Esophagus squamous epithelium (tissue), 5 donors: ENCODE measurements around the gene TRIM46. TPM values are rescaled to one million over a fixed set of nuclear protein-coding genes. Genes with fewer than 3 reads are reported as not detected.
"Not testable (repeated sequence)": the region's sequence is repeated elsewhere in the genome, so short reads cannot be mapped to it uniquely, and the experiment has no call there.

Experiments
- DNase-seq: peaks from one replicate; lab custom pipeline; 2025; lab: John Stamatoyannopoulos, UW
- H3K27ac ChIP-seq, 4 donors: fragments of 200-600 bp; sonication (generic); one replicate each; pipeline ENCODE4 v1.5.1; 2016 to 2019; ENCODE audit warnings: mild to moderate bottlenecking in 1 of 4
- H3K27me3 ChIP-seq, 4 donors: fragments of 200-600 bp; sonication (generic); 1 replicate in 3 of 4; 2 replicates in 1 of 4; pipeline versions ENCODE4 v1.5.1 to v1.6.0; 2017 to 2021; ENCODE audit warnings: antibody characterized with exemption in 1 of 4
- H3K36me3 ChIP-seq, 3 donors: fragments of 200-600 bp; sonication (generic); one replicate each; pipeline ENCODE4 v1.5.1; 2016 to 2019
- H3K4me1 ChIP-seq, 3 donors: fragments of 200-600 bp; sonication (generic); one replicate each; pipeline ENCODE4 v1.5.1; 2017 to 2019
- H3K4me3 ChIP-seq, 4 donors: fragments of 200-600 bp; sonication (generic); 1 replicate in 3 of 4; 2 replicates in 1 of 4; pipeline ENCODE4 v1.5.1; 2016 to 2019; ENCODE audit warnings: mild to moderate bottlenecking in 2 of 4, moderate library complexity in 1 of 4
- H3K9me3 ChIP-seq, 3 donors: fragments of 200-600 bp; sonication (generic); one replicate each; pipeline ENCODE4 v1.5.1; 2016 to 2019
- POLR2A ChIP-seq, 4 donors: fragments of 450-650 bp; IDR thresholded peaks; one replicate each; pipeline ENCODE4 v1.6.1; 2017; ENCODE audit warnings: antibody characterized with exemption in 4 of 4, mild to moderate bottlenecking in 4 of 4, moderate library complexity in 3 of 4
- WGBS, 2 donors: methylation state at CpG; one replicate each; pipeline ENCODE4 v1.1.5; 2018; 5-methylcytosine and 5-hydroxymethylcytosine counted together
- intact Hi-C: fragments of 100-400 bp; cut with DNase I; formaldehyde crosslinking; loops from one replicate; pipeline ENCODE4 v1.15.0; 2022
- total RNA-seq, 4 donors: library from RNA; depleted of rRNA; stranded (reverse); fragments of >200 nt; gene quantifications; one replicate each; pipeline ENCODE4 v1.1.0, GENCODE V29; 2016
- TF ChIP-seq, protein P1 (sequence below), 6 experiments: fragments of 450-650 bp in 4 of 6; fragments of 200-600 bp in 2 of 6; sonication (generic) in 2 of 6; IDR thresholded peaks; one replicate each; pipeline ENCODE4 v1.5.1; 2016 to 2019; ENCODE audit warnings: antibody characterized with exemption in 6 of 6, mild to moderate bottlenecking in 4 of 6, moderate library complexity in 4 of 6
- donor health status: DM: yes; HTN: yes; CAD: no.

TRIM46 gene
- total RNA-seq, 4 donors from 2014 or later = 0.30 to 0.53 (median 0.38) TPM; not detected in 1

DNA sequence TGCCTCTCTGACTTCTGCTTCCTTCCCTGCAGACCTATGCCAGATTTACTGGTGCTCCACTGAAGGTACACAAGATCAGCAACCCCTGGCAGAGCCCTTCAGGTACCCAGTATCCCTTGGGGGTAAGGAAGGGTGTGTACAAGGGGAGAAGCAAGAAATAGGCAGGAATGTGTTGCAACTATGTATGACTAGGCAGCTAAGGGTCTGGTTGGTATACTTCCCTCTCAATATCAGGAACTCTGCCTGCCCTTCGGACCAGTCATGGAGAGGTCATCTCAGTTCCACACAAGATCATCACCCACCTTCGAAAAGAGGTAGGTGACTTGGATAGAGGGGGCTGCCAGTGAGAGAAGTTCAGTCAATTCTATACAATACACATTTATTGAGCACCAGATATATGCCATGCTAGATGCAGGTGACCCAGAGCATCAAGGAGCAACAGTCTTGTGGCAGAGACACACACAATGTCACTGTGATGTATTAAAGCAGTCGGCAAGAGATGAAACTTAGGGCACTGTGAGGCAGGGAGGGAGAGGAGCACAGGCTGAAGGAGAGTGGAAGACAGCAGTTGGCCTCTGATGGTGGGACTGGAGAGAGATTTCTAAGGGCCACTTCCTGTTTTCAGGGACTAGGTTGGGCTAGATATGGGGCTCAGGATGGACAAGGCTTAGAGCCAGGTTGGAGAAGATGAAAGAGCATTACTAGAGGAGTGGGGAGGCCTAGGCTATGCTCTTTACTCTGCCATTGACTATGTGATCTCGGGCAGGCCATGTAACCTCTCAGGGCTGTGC lies 36.9 kb downstream of the TRIM46 start:
- Histone ChIP-seq H3K27me3 (no peaks in the 10 kb centered on the region), H3K9me3 (no peaks in the 10 kb centered on the region), H3K4me1 (peaks cover 21 to 47% (median 26%) of the 10 kb centered on the region in 3 donors), H3K4me3 (no peak overlapping the region), H3K27ac (peak overlapping the region in 3 of 4 donors; percentile 97 to 99 (median 98)), H3K36me3 (peaks cover 0 to 33% (median 0%) of the 10 kb centered on the region in 3 donors)
- intact Hi-C loops = no loop called here
- no peak for DNase-seq
- TF ChIP-seq POLR2A (IDR thresholded peaks at IDR 0.05) = no peak
- TF ChIP-seq, protein P1, sequence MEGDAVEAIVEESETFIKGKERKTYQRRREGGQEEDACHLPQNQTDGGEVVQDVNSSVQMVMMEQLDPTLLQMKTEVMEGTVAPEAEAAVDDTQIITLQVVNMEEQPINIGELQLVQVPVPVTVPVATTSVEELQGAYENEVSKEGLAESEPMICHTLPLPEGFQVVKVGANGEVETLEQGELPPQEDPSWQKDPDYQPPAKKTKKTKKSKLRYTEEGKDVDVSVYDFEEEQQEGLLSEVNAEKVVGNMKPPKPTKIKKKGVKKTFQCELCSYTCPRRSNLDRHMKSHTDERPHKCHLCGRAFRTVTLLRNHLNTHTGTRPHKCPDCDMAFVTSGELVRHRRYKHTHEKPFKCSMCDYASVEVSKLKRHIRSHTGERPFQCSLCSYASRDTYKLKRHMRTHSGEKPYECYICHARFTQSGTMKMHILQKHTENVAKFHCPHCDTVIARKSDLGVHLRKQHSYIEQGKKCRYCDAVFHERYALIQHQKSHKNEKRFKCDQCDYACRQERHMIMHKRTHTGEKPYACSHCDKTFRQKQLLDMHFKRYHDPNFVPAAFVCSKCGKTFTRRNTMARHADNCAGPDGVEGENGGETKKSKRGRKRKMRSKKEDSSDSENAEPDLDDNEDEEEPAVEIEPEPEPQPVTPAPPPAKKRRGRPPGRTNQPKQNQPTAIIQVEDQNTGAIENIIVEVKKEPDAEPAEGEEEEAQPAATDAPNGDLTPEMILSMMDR (IDR thresholded peaks at IDR 0.05) = no peak
- 50 to 86% methylated on average over 3 to 4 of the region's 4 CpGs for WGBS, 2 donors

DNA sequence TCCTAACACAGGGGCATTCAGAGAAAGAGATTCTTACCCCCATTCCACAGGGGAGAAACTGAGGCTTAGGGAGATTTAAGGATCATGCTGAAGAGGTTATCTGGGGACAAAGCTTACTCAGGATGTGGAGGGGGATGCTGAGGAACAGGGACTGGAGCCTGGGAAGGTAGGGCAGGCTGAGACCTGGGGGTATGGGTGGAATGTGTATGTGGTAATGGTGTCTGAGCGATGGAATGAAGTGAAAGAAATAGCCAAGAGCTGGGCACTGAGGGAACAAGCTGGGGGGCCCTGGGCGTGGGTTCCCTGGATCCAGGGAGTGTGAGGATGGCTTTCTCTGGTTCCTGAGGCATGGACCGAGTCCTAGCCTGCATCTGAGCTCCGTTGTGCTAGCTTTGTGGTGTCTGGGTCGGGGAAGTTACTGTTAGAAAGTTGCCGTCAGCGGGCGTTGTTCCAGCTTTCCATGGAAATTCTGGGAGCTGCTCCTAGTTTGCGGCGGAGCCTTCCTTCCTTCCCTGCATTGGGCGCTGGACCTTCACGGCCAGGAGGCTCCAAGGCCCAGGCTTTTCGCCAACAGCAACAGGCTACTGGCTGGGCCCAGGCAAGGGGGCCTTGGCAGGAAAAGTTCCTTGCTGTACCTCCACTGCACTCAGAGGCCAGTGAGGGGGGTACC lies 37.9 kb downstream of the TRIM46 start:
- H3K27me3 ChIP-seq, H3K9me3 ChIP-seq, H3K4me3 ChIP-seq, intact Hi-C loops, DNase-seq: not testable (repeated sequence)
- 61 to 72% methylated on average over 2 to 5 of the region's 13 CpGs for WGBS, 2 donors
- H3K27ac ChIP-seq = peak overlapping the region in 3 of 4 donors; percentile 25 to 34 (median 30)
- H3K4me1 ChIP-seq = peaks cover 17 to 43% (median 26%) of the 10 kb centered on the region in 3 donors
- peaks cover 0 to 40% (median 0%) of the 10 kb centered on the region in 3 donors for H3K36me3 ChIP-seq

DNA sequence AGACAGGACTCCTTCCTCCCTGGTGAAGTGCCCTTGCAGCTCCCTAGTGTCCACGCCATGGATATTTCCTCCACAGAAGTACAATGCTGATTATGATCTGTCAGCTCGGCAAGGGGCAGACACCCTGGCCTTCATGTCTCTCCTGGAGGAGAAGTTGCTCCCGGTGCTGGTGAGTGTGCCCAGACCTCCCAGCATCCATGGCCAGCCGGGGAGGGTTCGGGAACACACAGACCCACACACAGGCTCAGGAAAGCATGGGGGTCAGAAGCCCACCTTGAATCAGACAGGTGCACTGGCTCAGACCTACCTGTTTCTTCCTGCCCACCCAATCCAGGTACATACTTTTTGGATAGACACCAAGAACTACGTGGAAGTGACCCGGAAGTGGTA lies 38.4 kb downstream of the TRIM46 start:
- H3K9me3 ChIP-seq, DNase-seq, H3K27me3 ChIP-seq, H3K4me3 ChIP-seq, intact Hi-C loops: not testable (repeated sequence)
- H3K27ac ChIP-seq = peak overlapping the region in 2 of 4 donors; percentile 25 to 34
- 60% methylated on average over 1 of the region's 7 CpGs; no CpG with 5 or more reads in 1 of the 2 donors for WGBS, 2 donors
- H3K36me3 ChIP-seq = peaks cover 0 to 40% (median 0%) of the 10 kb centered on the region in 3 donors
- H3K4me1 ChIP-seq = peaks cover 12 to 38% (median 21%) of the 10 kb centered on the region in 3 donors

DNA sequence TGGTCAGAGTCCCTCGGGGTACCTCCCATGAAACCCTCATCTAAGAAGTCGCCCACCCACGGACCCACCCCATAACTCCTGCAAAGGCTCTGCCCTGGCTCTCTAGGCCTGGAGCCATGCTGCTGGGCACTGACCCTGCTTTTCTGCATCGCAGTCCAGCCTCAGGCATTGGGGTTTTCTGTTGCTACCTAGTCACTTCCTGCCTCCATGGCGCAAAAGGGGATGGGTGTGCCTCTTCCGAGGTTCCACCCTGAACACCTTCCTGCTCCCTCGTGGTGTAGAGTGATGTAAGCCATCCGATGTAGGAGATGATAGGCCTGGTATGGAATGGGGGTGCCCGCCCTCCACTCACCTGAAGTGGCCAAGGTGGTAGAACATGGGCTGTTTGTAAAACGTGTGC lies 41.1 kb downstream of the TRIM46 start:
- WGBS, 2 donors = no CpG with 5 or more reads among the region's 10 CpGs

DNA sequence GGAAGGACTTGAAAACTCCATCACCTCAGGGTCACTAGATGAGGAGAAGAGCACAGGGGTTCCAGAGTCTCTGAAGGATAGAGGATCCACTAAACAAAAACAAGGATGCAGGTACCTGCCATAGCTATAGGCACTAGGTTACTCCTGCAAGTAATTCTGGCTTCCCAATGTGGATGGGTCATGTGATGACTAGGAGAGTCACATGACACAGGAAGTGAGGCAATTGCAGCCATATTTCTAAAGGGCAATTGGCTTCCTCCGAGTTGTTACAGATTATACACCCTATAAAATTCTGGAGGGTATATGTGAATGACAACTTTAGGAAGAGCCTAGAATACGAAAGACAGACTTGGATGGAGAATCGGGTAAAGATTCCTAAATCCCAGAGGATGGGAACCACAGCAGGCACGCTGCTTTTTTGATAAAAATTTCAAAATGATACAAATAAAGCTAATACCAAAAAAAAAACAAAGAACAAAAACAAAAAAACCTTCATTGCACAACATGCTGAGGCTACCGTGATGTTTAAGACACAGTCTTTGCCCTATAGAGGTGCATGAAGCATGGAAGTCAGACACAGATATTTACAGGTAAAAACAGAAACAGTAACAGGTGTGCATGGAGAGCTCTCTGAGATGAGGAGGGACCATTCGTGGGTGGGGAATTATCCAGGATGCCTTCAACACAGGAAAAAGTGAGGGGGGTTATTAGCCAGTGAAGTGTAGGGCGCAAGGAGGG lies 45.4 kb downstream of the TRIM46 start:
- Histone ChIP-seq H3K36me3 (peaks cover 0 to 18% (median 0%) of the 10 kb centered on the region in 3 donors), H3K4me3 (peak overlapping the region in 2 of 4 donors; percentile 1 to 14), H3K4me1 (peaks cover 0 to 22% (median 1%) of the 10 kb centered on the region in 3 donors), H3K27me3 (no peaks in the 10 kb centered on the region), H3K9me3 (no peaks in the 10 kb centered on the region), H3K27ac (peak overlapping the region; percentile 16 to 47 (median 31))
- WGBS, 2 donors = 47% methylated on average over 7 of the region's 7 CpGs
- DNase-seq = no peak
- TF ChIP-seq, protein P1 (IDR thresholded peaks at IDR 0.05) = no peak
- TF ChIP-seq POLR2A (IDR thresholded peaks at IDR 0.05) = no peak
- intact Hi-C loops = no loop called here

More for the DNA sequence above, 41.1 kb downstream of the TRIM46 start:
- H3K4me3 ChIP-seq, intact Hi-C loops, H3K27me3 ChIP-seq, DNase-seq, H3K9me3 ChIP-seq, H3K27ac ChIP-seq: not testable (repeated sequence)
- peaks cover 0 to 40% (median 0%) of the 10 kb centered on the region in 3 donors for H3K36me3 ChIP-seq
- H3K4me1 ChIP-seq = peaks cover 0 to 25% (median 3%) of the 10 kb centered on the region in 3 donors

DNA sequence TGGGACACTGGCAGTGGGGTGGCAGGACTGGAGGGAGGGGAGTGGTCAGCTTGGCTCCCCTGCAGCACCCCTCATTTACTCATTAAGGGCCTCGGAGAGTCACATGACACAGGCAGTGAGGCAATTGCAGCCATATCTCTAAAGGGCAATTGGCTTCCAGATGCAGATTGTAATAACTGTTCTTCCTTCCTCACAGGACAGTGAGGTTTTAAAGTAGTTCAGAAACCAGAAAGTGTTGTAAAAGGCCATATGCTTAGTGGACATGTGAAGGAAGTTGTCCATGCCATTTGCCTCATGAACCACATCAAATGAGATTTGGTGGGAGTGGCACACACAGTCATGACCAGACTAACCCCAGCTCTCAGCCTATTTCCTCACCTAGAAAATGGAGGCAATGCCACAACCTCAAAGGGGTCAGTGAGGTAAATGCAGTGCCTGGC lies 46.0 kb downstream of the TRIM46 start:
- H3K36me3 ChIP-seq = peaks cover 0 to 16% (median 0%) of the 10 kb centered on the region in 3 donors

DNA sequence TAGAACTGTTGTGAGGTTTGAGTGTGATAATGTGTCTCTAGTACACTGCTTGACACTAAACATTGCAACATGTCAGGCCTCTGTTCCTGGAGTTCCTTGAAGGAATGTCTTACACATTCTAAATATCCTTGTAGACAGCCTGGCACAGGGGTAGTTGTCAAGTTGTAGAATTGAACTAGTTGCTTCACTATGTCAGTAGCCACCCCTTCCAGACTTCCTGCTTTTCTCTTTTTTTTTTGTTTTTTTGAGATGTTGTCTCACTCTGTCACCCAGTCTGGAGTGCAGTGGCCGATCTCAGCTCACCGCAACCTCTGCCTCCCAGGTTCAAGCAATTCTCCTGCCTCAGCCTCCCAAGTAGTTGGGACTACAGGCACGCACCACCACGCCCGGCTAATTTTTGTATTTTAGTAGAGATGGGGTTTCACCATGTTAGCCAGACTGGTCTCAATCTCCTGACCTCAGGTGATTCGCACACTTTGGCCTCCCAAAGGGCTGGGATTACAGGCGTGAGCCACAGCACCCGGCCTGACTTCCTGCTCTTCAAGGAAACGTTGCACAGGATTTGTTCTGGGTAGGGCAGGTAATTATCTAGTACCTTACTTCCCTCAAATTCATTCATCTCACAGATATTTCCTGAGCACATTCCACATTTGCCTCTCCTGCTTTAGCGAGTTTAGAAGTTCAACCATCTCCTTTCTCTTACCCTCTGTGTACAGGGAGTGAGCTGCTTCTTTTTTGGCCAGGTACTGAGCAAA lies 46.7 kb downstream of the TRIM46 start:
- intact Hi-C loops, H3K27me3 ChIP-seq, H3K36me3 ChIP-seq, DNase-seq, H3K9me3 ChIP-seq, H3K4me3 ChIP-seq: not testable (repeated sequence)
- H3K27ac ChIP-seq = peak overlapping the region; percentile 20 to 47 (median 42)
- H3K4me1 ChIP-seq = peaks cover 2 to 35% (median 6%) of the 10 kb centered on the region in 3 donors
- 68 to 75% methylated on average over 10 of the region's 10 CpGs for WGBS, 2 donors

More for the DNA sequence above, 46.0 kb downstream of the TRIM46 start:
- TF ChIP-seq POLR2A (IDR thresholded peaks at IDR 0.05) = no peak
- TF ChIP-seq, protein P1 (IDR thresholded peaks at IDR 0.05) = no peak
- H3K27me3 ChIP-seq = no peaks in the 10 kb centered on the region
- DNase-seq = no peak
- intact Hi-C loops = no loop called here
- H3K9me3 ChIP-seq = no peaks in the 10 kb centered on the region
- peak overlapping the region; percentile 20 to 47 (median 31) for H3K27ac ChIP-seq
- 22 to 25% methylated on average over 1 of the region's 1 CpG for WGBS, 2 donors
- peaks cover 0 to 28% (median 2%) of the 10 kb centered on the region in 3 donors for H3K4me1 ChIP-seq
- H3K4me3 ChIP-seq = peak overlapping the region in 1 of 4 donors; percentile 14
